Epithelial cell of proximal tubule (primary cell): ENCODE results near the gene KRTAP26-1. TPM values are rescaled to one million over a fixed set of nuclear protein-coding genes. Genes with fewer than 3 reads are reported as not detected.

Experiments
- DNase-seq: peaks from one replicate; pipeline ENCODE4 v3.0.0-alpha.2; 2011; ENCODE audit warnings: low read depth
- H3K4me3 ChIP-seq: 2 replicates; pipeline ENCODE4 v1.5.1; 2011; ENCODE audit warnings: low read depth, mild to moderate bottlenecking, low read length
- CTCF ChIP-seq: conservative IDR thresholded peaks from 2 replicates; pipeline ENCODE4 v1.5.1; 2012; ENCODE audit warnings: low read depth, mild to moderate bottlenecking, low read length
- total RNA-seq: library from RNA; depleted of rRNA; stranded (reverse); fragments of >200 nt; gene quantifications from 2 replicates; pipeline ENCODE4 v1.2.3, GENCODE V29; 2015

Gene KRTAP26-1
- total RNA-seq, 1 donor from 2014 or later, result not detected

- TF ChIP-seq CTCF, result peak; percentile 84
- no peak overlapping the region for H3K4me3 ChIP-seq
- no peak for DNase-seq
These were observed 20.8 kb upstream of the KRTAP26-1 start for GRCh38 chr21:30340714-30341573.

GRCh38 chr21:30338717-30339116 is 18.6 kb upstream of the KRTAP26-1 start:
- no peak for DNase-seq
- no peak for TF ChIP-seq CTCF
- no peak overlapping the region for H3K4me3 ChIP-seq

- no peak for DNase-seq
- no peak for TF ChIP-seq CTCF
- H3K4me3 ChIP-seq, result no peak overlapping the region
These were observed 17.7 kb upstream of the KRTAP26-1 start for GRCh38 chr21:30337772-30338171.

GRCh38 chr21:30337276-30337744 is 17.2 kb upstream of the KRTAP26-1 start, which contains the start of gene KRTAP27-1:
Gene KRTAP27-1, minus strand, starts transcription at chr21:30337694. Its CDS starts 26 bp downstream, at chr21:30337668.
- H3K4me3 ChIP-seq, result no peak within 1 kb of the TSS
- TF ChIP-seq CTCF, result no peak
- DNase-seq, result no peak

GRCh38 chr21:30336596-30336995 is 16.5 kb upstream of the KRTAP26-1 start:
- TF ChIP-seq CTCF, result no peak
- H3K4me3 ChIP-seq, result no peak overlapping the region
- no peak for DNase-seq

GRCh38 chr21:30333736-30334135 is 13.6 kb upstream of the KRTAP26-1 start:
- TF ChIP-seq CTCF, result no peak
- no peak for DNase-seq
- no peak overlapping the region for H3K4me3 ChIP-seq
